Activated B cell treated with CpG ODN at 0.5 μM for 24 hours (primary cell): Measurements from ENCODE around the gene ADRA1B. TPM values are rescaled to one million over a fixed set of nuclear protein-coding genes. Genes with fewer than 3 reads are reported as not detected.

Source experiments
- ATAC-seq: fragments of 200-7000 bp; cut with Tn5 transposase; one replicate; pipeline ENCODE4 v1.10.0; 2021; ENCODE audit warnings: low read depth, mild to moderate bottlenecking, moderate library complexity
- CTCF ChIA-PET: fragments of 350-600 bp; sonication (Branson Sonifier 250); formaldehyde crosslinking; loops from one replicate; lab custom pipeline; 2021; ENCODE audit warnings: antibody characterized with exemption; lab: Charles Lee
- POLR2A ChIA-PET: fragments of 350-600 bp; sonication (Branson Sonifier 250); formaldehyde crosslinking; loops from one replicate; lab custom pipeline; 2021; ENCODE audit warnings: antibody characterized with exemption; lab: Charles Lee
- DNase-seq: peaks from one replicate; pipeline ENCODE4 v3.0.0; 2022
- H3K27ac Mint-ChIP-seq: one replicate; pipeline ENCODE4 v1.8.0; 2020; ENCODE audit warnings: mixed read lengths
- H3K27me3 Mint-ChIP-seq: one replicate; pipeline ENCODE4 v1.8.0; 2021; ENCODE audit warnings: mixed read lengths
- H3K36me3 Mint-ChIP-seq: one replicate; pipeline ENCODE4 v1.8.0; 2021; ENCODE audit warnings: low read depth, mixed read lengths
- H3K4me1 Mint-ChIP-seq: one replicate; pipeline ENCODE4 v1.8.0; 2021; ENCODE audit warnings: mixed read lengths
- H3K4me3 Mint-ChIP-seq: one replicate; pipeline ENCODE4 v1.8.0; 2020; ENCODE audit warnings: mild to moderate bottlenecking, mixed read lengths
- H3K9me3 Mint-ChIP-seq: one replicate; pipeline ENCODE4 v1.8.0; 2020; ENCODE audit warnings: mixed read lengths
- CTCF ChIP-seq: fragments of 200-600 bp; IDR thresholded peaks from one replicate; pipeline ENCODE4 v1.8.0; 2022; ENCODE audit warnings: antibody characterized with exemption, mild to moderate bottlenecking
- intact Hi-C: fragments of 100-400 bp; cut with micrococcal nuclease; formaldehyde crosslinking; loops from one replicate; pipeline ENCODE4 v1.15.1; 2024
- total RNA-seq: library from RNA; stranded (reverse); gene quantifications from 2 replicates; pipeline ENCODE4 v1.2.3, GENCODE V29; 2022

The ADRA1B gene
- total RNA-seq, 1 donor from 2014 or later, result 0.53 TPM

GRCh38 chr5:159909126-159909525 is 7.2 kb upstream of the ADRA1B start:
- Mint-ChIP-seq H3K27me3 (peaks cover 21% of the 10 kb centered on the region), H3K4me3 (no peak overlapping the region), H3K9me3 (no peaks in the 10 kb centered on the region), H3K27ac (no peak overlapping the region), H3K4me1 (no peaks in the 10 kb centered on the region), H3K36me3 (no peaks in the 10 kb centered on the region)
- ATAC-seq (no peak), DNase-seq (no peak)
- no peak for TF ChIP-seq CTCF
- POLR2A ChIA-PET, result no interaction called here
- intact Hi-C loops, result no loop called here
- CTCF ChIA-PET, result no interaction called here

GRCh38 chr5:159910207-159910842 is 6.0 kb upstream of the ADRA1B start:
- H3K4me3 Mint-ChIP-seq, result no peak overlapping the region
- intact Hi-C loops, result no loop called here
- H3K9me3 Mint-ChIP-seq, result no peaks in the 10 kb centered on the region
- ATAC-seq (no peak), DNase-seq (no peak)
- peaks cover 24% of the 10 kb centered on the region for H3K27me3 Mint-ChIP-seq
- H3K27ac Mint-ChIP-seq, result no peak overlapping the region
- no peak for TF ChIP-seq CTCF
- CTCF ChIA-PET, result no interaction called here
- H3K4me1 Mint-ChIP-seq, result peaks cover under 1% of the 10 kb centered on the region
- no peaks in the 10 kb centered on the region for H3K36me3 Mint-ChIP-seq
- POLR2A ChIA-PET, result no interaction called here

GRCh38 chr5:159910843-159911229 is 5.4 kb upstream of the ADRA1B start:
- H3K4me3 Mint-ChIP-seq, result no peak overlapping the region
- TF ChIP-seq CTCF, result no peak
- ATAC-seq (no peak), DNase-seq (no peak)
- H3K27ac Mint-ChIP-seq, result no peak overlapping the region
- CTCF ChIA-PET, result no interaction called here
- no peaks in the 10 kb centered on the region for H3K9me3 Mint-ChIP-seq
- H3K4me1 Mint-ChIP-seq, result peaks cover 6% of the 10 kb centered on the region
- H3K36me3 Mint-ChIP-seq, result no peaks in the 10 kb centered on the region
- H3K27me3 Mint-ChIP-seq, result peaks cover 24% of the 10 kb centered on the region
- POLR2A ChIA-PET, result no interaction called here
- intact Hi-C loops, result no loop called here

- Mint-ChIP-seq H3K36me3 (no peaks in the 10 kb centered on the region), H3K27ac (no peak overlapping the region), H3K4me1 (peaks cover 7% of the 10 kb centered on the region), H3K9me3 (no peaks in the 10 kb centered on the region), H3K27me3 (peaks cover 24% of the 10 kb centered on the region), H3K4me3 (no peak overlapping the region)
- no peak for TF ChIP-seq CTCF
- CTCF ChIA-PET, result no interaction called here
- ATAC-seq, result no peak
- intact Hi-C loops, result no loop called here
- POLR2A ChIA-PET, result no interaction called here
- no peak for DNase-seq
Measured at GRCh38 chr5:159911349-159911748, 4.9 kb upstream of the ADRA1B start.

- ChIA-PET POLR2A (no interaction called here), CTCF (no interaction called here)
- no peaks in the 10 kb centered on the region for H3K36me3 Mint-ChIP-seq
- no peaks in the 10 kb centered on the region for H3K9me3 Mint-ChIP-seq
- no peak for DNase-seq
- H3K4me3 Mint-ChIP-seq, result no peak overlapping the region
- TF ChIP-seq CTCF, result no peak
- ATAC-seq, result no peak
- intact Hi-C loops, result no loop called here
- peaks cover 13% of the 10 kb centered on the region for H3K4me1 Mint-ChIP-seq
- H3K27ac Mint-ChIP-seq, result no peak overlapping the region
- H3K27me3 Mint-ChIP-seq, result peaks cover 23% of the 10 kb centered on the region
Measured at GRCh38 chr5:159912033-159912800, 4.1 kb upstream of the ADRA1B start.
